NCI-H2081 treated with DMSO at 0.1 percent for 48 hours (cell line): Measurements from ENCODE around the gene HDC.

Experiments used
- DNase-seq: peaks from one replicate; lab custom pipeline; 2025; lab: John Stamatoyannopoulos, UW

Gene HDC

DNA sequence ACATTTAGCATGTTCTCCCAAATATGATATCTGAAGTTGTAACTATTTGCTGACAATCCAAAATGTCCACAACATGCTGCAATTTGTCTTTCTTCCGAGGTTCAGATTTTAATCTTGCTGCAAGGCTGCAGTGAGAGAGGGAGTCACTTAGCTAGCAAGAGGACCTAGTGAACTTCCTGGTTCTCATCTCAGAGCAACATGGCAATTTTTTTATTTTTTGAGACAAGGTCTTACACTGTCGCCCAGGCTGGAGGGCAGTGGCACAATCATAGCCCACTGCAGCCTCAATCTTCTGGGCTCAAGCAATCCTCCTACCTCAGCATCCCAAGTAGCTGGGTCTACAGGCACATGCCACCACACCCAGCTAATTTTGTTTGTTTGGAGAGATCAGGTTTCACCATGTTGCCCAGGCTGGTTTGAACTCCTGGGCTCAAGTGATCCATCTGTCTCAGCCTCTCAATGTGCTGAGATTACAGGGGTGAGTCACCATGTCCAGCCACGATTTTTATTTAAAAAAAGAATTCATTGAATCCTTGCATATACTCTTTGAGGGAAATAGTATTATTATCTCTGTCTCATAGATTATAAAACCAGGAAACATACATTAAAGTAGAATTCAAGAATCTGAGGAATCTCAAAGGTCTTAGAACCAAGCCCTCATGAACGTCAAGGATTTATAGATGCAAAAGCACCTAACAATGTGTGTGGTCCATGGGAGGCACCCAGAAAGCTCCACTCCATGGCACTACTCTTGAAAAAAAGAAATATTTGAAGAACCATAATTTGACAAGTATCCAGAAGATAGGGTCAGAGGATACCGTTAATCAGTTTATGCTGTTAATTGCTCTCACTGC lies 9.1 kb downstream of the HDC start:
- DNase-seq: no peak

DNA sequence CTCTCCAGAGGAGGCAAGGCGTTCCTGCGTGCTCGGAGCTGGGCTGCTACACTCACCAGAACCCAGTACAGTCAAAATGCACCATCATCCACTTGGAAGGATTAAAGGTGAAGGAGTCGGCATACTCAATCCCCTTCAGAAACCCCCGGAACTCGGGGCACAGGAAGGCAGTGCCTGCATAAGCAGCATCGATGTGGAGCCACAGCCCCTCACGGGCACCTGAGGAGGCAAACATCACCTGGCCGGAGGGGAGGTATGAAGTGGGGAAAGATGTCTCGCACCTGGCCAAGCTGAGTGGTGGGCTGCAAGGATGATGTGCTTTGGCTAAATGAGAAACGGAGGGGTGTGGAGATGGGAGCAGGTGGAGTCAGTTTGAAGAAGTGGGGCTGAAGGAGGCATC lies 13.0 kb downstream of the HDC start:
- DNase-seq: no peak

DNA sequence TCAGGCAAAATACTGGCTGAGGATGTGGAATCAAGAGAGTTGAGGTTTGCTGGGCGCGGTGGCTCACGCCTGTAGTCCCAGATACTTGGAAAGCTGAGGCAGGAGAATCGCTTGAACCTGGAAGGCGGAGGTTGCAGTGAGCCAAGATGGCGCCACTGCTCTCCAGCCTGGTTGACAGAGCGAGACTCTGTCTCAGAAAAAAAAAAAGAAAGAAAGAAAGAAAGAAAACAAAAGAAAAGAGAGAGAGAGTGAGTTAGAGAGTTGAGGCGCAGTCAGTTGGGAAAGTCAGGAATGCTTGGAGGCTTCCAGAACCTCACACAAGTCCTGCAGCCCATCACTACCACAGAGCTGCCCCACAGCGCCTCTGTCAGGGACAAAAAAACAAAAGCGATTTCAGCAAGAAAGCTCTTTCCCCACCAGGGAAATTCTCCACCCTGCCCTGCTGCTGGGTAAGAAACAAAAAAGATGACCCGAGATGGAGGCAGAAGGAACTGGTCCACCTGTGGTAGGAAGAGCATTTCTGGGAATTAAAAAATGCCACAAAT lies 13.8 kb downstream of the HDC start:
- no peak for DNase-seq

DNA sequence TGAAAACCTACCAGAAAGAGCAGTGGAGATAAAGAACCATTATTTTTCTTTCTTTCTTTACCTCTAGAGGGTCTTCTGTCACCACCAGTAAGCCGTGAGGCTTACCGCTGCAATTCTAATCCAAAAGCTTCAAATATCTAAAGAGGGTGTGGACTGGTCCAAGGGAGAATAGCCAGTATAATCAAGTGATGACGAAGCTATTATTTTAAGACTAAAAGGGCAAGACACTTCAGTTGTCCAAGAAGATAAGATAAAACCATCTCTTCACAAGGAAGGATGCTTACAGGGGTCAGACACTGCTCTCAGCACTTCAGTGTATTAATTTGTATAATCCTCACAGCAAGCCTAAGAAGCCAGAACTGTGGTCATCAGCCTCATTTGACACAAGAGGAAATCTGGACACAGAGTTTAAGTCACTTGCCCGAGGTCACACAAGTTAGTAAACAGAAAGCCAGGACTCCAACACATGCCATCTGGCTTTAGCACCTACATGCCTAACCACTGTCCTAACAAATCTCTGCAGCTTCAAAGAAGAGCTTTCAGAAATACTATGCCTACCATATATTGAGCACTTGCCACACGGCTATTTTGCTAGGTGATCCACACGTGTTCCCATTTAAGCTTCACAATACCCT lies 14.6 kb downstream of the HDC start:
- no peak for DNase-seq

DNA sequence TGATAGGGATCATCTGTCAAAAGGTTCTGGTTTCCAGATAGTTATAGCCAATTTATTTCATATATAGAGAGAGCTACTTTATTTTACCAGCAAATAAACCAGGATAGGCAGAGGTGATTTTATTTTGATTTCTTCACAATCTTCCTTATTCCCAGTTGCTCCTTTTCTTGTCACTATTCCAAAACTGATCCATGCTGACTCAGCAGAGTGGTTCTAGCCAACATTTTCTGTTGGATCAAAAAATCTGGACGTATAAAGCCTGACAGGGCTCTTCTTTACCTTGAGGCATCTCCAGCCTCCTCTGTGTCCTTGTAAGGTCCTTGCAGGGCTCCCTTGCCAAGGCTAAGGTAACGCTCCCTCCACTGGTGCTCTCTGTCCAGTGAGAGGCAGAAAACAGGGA lies 15.8 kb downstream of the HDC start:
- DNase-seq: no peak

DNA sequence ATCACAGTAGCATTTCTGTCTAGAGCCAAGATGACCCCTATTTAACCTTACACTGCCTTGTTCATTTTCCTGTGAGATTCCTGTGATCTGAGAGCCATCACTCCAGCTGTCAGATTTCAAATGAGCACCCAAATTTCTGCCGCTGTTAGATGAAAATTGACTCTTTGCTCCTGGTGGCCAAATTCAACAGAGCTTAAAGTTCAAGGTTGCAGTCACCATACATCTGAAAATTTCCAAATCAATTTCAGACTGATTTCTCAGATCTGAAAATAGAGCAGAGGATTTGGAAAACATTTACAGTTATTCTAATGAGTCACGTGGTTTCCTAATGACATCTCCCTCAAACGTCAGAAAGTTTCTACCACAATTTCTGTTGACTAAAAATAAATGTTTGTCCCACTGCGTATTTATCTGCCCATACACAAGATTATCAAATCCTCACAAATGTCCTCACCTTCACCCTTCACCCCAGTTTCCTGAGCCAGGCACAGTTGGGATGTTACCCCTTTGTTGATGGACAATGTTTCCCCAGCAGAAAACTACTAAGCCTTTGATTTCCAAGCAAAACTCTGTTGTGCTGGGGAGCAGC lies 16.4 kb downstream of the HDC start:
- DNase-seq: no peak

DNA sequence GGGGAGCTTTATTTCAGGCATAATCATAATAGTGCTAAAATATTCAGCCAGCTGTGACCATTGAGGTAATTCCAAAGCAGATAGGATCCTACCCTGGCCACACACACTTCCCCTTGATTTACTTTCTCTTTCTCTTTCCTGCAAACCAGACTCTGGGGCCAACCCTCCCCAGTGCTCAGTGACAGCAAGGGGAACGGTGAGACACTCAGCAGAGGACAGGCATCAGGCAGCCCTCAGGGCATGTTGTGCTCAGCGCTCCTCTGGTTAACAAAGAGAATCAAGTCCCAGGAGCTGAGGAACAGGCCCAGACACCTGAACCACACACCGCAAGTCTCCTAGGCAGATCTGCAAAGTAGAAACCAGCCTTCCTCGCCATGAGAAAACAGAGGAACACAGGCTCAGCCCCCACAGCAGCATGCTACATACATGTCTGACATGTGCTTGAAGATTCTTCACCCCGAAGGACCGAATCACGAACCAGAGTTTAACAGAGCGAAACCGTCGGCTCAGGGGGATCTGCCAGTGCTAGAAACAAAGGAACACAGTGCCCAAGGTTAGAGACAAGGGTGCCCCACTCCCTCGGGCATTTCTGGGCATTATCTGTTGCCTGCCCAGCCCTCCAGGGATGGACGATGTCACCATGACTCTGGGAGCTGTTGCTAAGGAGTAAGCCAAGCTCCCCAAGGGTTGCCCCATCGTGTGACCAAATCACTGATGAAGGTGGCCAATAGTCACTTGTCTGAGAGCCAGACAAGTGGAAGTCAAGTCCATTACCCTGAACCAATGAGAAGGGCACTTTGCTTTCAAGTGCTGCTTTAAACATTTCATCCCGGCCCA lies 17.5 kb downstream of the HDC start:
- DNase-seq: no peak

DNA sequence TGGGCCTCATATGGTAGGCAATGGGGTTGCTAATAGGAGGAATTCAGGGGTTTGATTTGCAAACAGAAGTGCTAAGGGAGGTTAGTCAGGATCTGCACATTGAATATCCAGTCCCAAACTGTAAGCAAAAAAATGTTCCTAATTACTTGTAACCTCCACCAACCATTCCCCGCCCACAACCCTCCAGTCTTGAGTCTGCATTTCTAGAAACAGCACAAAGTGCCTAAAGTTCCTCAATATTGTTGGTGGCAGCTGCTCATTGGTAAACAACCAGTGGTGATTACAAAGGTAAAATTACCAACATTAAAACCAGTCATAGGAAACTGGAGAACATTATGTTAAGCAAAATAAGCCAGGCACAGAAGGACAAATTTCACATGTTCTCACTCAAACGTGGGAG lies 18.9 kb downstream of the HDC start:
- no peak for DNase-seq

DNA sequence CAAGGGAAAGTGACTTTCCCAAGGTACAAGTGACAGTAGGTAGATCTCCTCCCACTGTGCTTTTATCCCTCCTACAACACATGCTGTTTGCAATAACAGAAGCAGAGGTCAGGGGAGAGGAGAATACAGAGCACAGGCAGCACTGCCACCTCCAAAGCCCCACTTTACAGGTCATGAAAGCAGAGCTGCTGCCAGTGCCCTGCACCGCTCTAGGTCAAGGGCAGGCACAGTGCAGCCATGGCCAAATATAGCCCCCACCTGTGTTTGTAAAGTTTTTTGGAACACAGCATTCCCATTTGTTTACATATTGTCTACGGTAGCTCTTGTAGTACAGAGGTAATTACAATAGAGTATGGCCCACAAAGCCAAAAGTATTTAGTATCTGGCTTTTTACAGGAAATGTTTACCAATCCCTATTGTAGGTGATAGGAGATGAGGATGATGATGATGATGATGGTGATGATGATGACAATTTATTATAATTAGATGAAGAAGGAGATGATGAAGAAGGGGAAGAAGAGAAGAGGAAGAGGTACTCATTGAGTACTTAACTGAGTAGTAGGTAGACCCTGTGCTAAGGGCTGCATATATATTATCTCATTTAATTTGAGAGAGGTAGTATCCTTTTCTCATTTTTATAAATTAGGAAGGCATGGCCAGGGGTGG lies 20.4 kb downstream of the HDC start:
- no peak for DNase-seq

DNA sequence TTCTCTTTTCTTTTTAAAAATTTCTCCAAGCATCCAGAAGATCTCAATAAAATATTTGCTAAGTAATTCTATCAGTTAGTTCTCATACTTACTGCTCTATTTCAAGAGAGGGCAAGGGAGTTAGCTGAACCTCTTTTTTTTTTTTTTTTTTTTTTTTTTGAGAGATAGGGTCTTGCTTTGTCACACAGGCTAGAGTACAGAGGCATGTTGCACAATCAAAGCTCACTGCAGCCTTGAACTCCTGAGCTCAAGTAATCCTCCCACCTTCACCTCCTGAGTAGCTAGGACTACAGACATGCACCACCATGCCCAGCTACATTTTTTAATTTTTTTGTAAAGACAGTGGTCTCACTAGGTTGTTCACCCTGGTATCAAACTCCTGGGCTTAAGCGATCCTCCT lies 21.4 kb downstream of the HDC start:
- DNase-seq: no peak

DNA sequence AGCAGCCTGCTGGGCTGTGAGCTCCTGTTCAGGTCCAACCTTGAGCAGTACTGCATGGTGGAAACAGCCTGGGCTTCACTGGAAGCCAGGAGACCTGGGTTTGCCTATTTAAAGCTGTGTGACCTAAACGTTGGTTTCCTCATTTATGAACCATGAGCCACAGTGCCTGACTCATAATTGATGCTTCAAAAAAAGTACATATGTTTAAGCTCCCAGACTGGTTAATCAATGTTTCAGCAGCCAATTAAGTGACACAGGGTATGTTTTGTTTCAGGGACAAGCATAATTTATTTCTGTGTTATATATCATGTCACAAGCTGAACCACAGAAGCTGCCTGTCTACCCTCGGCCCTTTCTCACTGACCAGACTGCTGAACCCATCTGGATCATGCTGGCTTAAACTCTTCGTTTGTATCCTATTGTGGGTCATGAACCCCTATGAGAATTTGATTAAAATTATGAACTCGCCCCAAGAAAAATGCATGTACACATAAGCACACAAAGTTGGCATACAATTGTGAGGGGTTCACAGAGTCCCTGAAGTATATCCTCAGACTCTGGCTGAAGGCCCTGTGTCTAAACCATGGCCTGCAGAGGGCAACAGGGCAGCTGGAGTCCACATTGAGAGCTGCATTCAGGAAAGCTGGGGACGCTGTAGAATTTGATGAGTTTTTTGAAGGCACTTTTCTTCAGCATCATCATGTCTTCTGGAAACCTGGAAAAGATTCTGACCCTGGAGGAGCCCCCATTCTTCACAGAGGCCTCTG lies 23.7 kb downstream of the HDC start:
- no peak for DNase-seq

DNA sequence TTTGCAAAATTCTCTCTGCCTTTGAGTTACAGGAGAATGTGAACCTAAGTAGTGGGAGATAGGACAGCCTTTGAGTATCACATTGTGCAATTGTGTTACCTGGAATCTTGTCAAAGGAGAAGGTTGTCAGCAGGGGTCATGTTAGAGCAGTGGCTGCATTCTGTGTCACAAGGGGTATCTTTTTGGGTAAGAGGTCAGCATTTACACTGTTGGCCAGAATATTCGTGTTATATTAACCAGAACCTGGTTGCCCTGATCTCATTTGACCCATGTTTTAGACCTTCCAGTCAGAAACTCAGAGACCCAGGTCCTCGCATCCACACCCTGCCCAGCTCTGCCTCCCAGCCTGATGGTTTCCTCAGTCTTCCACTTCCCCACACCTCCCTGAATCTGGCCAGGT lies 27.3 kb downstream of the HDC start:
- DNase-seq: no peak

DNA sequence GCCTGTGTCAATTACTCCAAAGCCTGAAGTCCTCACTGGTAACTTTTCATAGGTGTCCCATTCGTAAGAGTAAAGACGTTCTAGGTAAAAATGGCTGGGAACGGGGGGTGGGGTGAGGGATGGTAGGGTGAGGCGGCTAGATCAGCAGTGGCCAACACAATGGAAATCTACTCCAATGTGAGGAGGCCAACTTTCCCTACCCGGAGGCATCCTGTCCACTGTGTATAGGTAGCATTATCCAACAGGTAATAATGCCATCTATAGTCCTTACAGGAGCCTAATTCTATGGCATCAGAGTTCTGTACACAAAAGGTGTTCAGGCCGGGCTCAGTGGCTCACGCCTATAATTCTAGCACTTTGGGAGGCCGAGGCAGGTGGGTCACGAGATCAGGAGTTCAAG lies 29.1 kb downstream of the HDC start:
- DNase-seq: no peak

DNA sequence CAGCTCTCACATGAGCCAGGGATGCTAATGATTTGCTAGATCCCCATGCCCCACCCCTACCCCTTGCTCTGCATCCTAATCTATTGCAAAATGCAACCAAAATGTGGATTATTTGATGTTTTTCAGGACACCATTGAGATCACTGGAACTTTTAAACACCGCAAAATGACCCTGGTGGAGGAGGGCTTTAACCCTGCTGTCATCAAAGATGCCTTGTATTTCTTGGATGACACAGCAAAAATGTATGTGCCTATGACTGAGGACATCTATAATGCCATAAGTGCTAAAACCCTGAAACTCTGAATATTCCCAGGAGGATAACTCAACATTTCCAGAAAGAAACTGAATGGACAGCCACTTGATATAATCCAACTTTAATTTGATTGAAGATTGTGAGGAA lies 29.7 kb downstream of the HDC start:
- DNase-seq: no peak

DNA sequence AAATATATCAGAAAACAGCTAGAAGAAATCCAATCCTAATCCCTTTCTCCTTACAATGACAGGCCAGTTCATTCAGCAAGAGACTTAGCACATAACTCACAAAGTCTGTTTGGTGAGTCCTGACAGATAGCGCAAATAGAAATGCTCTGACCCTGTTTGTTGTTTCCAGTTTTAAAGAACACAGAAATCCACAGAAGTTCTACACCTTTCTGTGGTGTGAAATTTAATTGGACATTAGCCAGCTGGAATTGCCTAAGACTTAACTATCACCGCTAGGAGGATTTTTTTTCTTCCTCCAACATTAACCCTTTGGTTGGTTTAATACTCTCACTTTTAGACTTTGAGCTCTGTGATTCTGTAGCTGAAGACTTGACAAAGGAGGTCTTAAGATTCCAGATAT lies 30.8 kb downstream of the HDC start:
- DNase-seq: no peak

DNA sequence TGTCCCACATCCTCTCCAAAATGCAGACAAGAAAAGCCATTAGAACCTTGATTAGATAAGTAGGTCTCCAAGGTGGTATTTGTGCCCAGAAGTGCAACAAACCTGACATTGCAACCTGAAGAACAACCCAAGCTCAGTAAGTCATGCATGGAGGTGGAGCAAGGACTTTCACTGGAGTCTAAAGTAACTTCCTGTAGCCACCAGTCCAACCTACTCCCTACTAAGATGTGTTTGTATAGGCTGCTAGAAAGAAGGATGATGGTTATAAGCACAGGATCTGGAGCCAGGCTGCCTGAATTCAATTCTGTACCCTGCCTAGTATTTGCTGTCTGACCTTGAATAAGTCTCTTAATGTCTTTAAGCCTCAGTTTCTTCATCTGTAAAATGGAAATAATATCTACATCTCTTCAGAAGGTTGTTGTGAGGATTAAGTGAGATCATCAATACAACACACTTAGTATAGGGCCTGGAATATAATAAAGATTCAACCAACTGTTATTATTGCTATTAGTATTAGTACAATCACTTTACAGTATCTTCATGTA lies 32.3 kb downstream of the HDC start:
- no peak for DNase-seq

DNA sequence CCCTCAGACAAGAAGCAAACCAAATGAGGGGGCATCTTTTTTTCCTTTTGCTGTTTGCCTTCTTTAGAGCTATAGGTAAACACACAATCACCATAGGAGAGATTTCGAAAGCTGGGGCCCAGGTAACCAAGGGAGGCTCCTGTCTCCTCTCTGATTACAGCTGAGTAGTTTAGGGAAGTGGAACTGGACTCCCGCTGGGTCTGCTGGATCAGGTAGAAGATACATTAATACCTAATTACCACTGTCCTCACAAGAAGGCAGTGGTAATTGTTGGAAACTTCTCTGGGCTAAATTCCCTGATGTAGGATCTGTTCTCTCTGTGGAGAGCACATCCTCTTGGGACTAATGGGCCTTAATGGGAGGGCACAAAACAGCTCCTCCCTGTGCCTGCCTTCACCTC lies 32.7 kb downstream of the HDC start:
- no peak for DNase-seq

DNA sequence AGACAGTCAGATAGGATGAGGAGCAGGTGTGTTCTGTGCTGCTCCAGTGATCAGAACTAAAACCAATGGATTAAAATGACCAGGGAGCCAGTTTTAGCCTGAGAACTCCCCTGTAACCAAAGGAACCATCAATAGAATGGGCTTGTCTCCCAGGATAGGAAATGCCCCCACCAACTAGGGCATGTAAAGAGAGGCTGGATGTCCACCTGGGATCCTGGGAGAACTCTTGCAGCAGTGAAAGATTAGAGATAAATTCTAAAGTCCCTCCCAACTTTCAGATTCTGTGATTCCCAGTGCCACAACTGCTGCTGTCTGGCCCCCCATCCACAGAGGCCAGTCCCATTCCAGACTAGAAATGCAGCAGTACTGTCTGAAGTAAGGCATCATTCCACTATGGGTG lies 33.8 kb downstream of the HDC start:
- no peak for DNase-seq

DNA sequence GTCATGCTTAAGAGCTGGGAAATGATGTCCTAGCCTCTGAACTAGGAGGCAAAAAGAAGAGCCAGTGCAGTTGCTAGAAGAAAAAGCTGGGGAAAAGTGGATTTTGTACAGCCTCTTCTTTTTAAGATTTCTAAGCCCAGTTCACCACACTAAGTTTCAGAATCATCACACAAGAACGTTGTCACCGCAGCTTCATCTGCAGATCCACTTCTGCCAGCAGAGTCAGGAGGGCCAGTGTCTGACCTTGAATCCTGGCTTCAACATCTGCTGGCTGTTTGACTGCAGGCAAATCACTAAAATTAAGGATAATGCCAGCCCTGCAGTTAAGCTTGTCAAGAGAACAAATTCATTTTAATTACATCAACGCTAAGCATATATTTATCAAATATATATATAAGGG lies 36.2 kb downstream of the HDC start:
- no peak for DNase-seq

DNA sequence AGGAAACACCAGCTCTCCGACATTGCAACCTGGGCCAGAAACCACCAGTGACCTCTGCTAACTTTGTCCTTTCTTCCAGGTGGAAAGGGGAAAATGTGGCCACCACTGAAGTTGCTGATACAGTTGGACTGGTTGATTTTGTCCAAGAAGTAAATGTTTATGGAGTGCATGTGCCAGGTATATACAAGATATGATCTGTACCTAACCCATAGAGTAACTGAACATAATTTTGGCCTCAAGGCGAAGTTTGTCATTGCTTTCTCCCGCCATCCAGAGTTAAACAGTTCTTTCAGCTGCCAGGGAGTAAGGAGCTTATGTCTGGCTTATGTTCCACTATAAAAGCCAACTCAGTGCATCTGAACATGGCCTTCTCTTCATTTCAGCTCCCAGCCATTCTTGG lies 36.7 kb downstream of the HDC start:
- DNase-seq: no peak

DNA sequence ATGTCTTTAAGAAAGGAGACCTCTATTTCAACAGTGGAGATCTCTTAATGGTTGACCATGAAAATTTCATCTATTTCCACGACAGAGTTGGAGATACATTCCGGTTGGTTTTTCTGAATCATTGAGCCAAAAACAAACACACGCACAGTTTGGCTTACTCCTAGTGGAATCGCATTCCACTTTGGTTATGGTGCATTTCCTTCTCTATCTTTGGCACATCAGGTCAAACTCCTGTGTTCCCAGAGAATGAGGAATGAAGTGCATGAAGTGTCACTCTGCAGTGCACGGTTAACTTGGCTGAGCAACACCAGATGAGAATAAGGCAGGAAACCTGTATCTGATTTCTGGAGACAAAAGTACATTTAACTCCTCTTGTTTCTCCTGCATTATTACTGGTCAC lies 38.5 kb downstream of the HDC start:
- DNase-seq: no peak
